ENCODE results near the gene MYL4. TPM values are rescaled to one million over a fixed set of nuclear protein-coding genes. Genes with fewer than 3 reads are reported as not detected.
A peak's percentile ranks its signal among the peaks of the same experiment; 100 is the strongest.
"Not testable (repeated sequence)": the region's sequence is repeated elsewhere in the genome, so short reads cannot be mapped to it uniquely, and the experiment has no call there.

Gene MYL4
- total and polyA plus RNA-seq, 3 experiments from 2014 or later = not detected

DNA sequence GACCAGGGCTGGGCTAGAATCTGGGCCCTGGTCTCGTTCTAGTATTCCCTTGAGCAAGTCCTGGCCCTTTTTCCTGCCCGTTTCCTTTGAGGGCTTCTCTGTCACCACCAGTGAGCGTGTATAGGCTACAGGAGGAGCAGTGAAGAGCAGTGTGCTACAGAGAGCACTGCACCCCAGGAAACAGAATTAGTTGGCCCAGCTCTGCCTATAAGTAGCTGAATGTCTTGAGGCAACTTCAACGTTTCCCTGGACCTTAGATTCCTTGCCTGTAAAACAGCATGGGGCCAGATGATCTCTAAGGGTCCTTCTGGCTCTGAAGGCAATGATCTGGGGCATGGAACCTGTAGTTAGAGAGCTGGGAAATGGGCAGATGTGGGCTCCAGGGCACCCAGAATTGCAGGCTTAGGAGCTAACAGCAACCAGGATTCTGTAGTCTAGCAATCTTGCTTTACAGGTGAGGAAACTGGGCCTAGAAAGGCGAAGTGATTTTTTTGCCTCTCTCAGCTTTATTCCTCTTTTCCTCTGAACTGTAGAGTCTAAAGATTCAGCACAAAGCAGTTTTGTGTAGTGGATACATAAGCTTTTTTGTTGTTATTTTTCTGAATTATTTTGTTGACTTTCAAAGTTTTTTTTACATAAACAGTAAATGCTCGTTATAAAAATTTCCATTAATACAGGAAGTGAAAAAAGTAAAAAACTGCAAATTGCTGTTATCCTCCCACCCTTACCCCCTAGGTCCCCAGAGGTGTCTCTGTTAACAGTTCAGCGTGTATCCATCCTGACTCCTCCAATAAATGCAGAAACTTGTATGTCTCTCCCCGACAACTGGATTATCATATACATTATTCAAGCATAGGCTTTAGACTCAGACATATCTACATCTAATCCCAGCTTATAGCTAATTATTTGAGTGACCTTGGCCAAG is 1.7 kb upstream of the MYL4 start:
- ChIA-PET CTCF (interaction anchor here (1.2 to 1.5 kb wide), 2 partner anchors 12 to 22 kb away, joined by 3 to 6 read pairs; no protein-coding TSS in a partner anchor), POLR2A (interaction anchor here (0.9 kb wide), 1 partner anchor 10 kb away, joined by 3 read pairs; no protein-coding TSS in a partner anchor)
- H3K27ac Mint-ChIP-seq = peak overlapping the region in 7 of 8 donors; percentile 8 to 97 (median 63)
- no peak for DNase-seq
- Histone ChIP-seq H3K4me3 (ENCODE audit: low read length) (no peak overlapping the region), H3K27ac (ENCODE audit: low read depth, low read length) (no peak overlapping the region), H3K36me3 (ENCODE audit: insufficient read depth, low read length) (no peaks in the 10 kb centered on the region), H3K4me1 (ENCODE audit: insufficient read depth, low read length) (peaks cover 39% of the 10 kb centered on the region), H3K9me3 (ENCODE audit: low read length) (no peaks in the 10 kb centered on the region), H3K27me3 (ENCODE audit: insufficient read depth, low read length, poor library complexity, severe bottlenecking) (no peaks in the 10 kb centered on the region)
- H3K4me1 Mint-ChIP-seq = peaks cover 48 to 51% (median 49%) of the 10 kb centered on the region in 3 donors
- no peak overlapping the region for H3K4me3 Mint-ChIP-seq
- H3K36me3 Mint-ChIP-seq = no peaks in the 10 kb centered on the region
- no peaks in the 10 kb centered on the region for H3K9me3 Mint-ChIP-seq
- peaks cover 3 to 5% of the 10 kb centered on the region in 2 donors for H3K27me3 Mint-ChIP-seq

DNA sequence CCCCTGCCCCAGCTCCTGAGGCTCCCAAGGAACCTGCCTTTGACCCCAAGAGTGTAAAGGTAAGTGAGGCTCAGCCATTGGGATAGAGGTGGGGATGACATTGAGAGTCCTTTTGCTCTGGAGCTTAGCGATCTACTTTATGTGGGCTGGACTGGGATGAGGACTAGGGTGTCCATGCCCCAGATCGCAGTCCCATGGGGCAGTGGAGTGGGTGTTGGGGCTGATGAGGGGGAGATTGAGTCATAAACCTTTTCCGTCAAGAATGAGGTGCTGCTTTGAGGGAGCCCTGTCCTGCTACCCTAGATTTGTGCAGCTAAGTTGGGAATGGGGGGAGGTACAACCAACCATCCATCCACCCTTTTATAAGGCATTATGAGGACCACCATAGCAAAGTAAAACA is 351 bp downstream of the MYL4 start:
- H3K27me3 Mint-ChIP-seq = peaks cover 4 to 5% of the 10 kb centered on the region in 2 donors
- no peaks in the 10 kb centered on the region for H3K9me3 ChIP-seq (ENCODE audit: low read length)
- H3K27ac Mint-ChIP-seq = no peak overlapping the region
- no peaks in the 10 kb centered on the region for H3K36me3 Mint-ChIP-seq
- POLR2A ChIA-PET = interaction anchor here (0.6 kb wide), 1 partner anchor 1757 kb away, joined by 3 read pairs; no protein-coding TSS in a partner anchor
- no peak for DNase-seq
- H3K4me1 ChIP-seq (ENCODE audit: insufficient read depth, low read length) = peaks cover 27% of the 10 kb centered on the region
- CTCF ChIA-PET = interaction anchor here (0.9 kb wide), 1 partner anchor 28 kb away, joined by 3 read pairs; no protein-coding TSS in a partner anchor
- peak overlapping the region; percentile 75 for H3K27ac ChIP-seq (ENCODE audit: low read depth, low read length)
- H3K4me3 ChIP-seq (ENCODE audit: low read length) = no peak overlapping the region
- no peak overlapping the region for H3K4me3 Mint-ChIP-seq
- H3K27me3 ChIP-seq (ENCODE audit: insufficient read depth, low read length, poor library complexity, severe bottlenecking) = no peaks in the 10 kb centered on the region
- H3K36me3 ChIP-seq (ENCODE audit: insufficient read depth, low read length) = no peaks in the 10 kb centered on the region
- peaks cover 33 to 36% (median 34%) of the 10 kb centered on the region in 3 donors for H3K4me1 Mint-ChIP-seq
- no peaks in the 10 kb centered on the region for H3K9me3 Mint-ChIP-seq

DNA sequence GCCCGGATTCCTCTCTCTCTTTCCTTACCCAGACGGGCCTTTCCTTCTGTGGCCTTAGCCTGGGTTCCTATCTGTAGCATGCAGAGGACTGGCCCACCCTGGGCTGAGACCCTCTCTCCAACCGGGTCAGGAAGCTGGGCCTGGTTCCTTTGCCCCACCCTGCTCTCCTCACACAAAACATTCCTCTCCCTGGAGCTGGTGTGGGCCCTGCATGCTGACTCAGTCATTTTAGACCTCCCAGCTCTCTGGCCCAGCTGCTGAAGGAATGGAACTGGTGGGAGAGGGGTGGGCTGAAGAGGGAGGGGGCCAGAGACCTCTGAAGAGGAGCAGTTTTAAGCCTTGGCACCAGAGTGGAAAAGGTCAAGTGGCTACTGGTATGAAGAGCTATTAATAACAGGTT is 957 bp downstream of the MYL4 start:
- Mint-ChIP-seq H3K4me3 (no peak overlapping the region), H3K27me3 (peaks cover 4 to 5% of the 10 kb centered on the region in 2 donors), H3K4me1 (peaks cover 27 to 30% (median 28%) of the 10 kb centered on the region in 3 donors), H3K9me3 (no peaks in the 10 kb centered on the region), H3K36me3 (no peaks in the 10 kb centered on the region), H3K27ac (no peak overlapping the region)
- Histone ChIP-seq H3K4me1 (ENCODE audit: insufficient read depth, low read length) (peaks cover 21% of the 10 kb centered on the region), H3K4me3 (ENCODE audit: low read length) (no peak overlapping the region), H3K9me3 (ENCODE audit: low read length) (no peaks in the 10 kb centered on the region), H3K27ac (ENCODE audit: low read depth, low read length) (peak overlapping the region; percentile 75), H3K27me3 (ENCODE audit: insufficient read depth, low read length, poor library complexity, severe bottlenecking) (no peaks in the 10 kb centered on the region), H3K36me3 (ENCODE audit: insufficient read depth, low read length) (no peaks in the 10 kb centered on the region)
- CTCF ChIA-PET = interaction anchor here (0.7 to 1.4 kb wide), 2 partner anchors 8 to 20 kb away, joined by 4 read pairs; no protein-coding TSS in a partner anchor
- DNase-seq = no peak
- POLR2A ChIA-PET = interaction anchor here (0.6 kb wide), 1 partner anchor 1756 kb away, joined by 3 read pairs; no protein-coding TSS in a partner anchor

DNA sequence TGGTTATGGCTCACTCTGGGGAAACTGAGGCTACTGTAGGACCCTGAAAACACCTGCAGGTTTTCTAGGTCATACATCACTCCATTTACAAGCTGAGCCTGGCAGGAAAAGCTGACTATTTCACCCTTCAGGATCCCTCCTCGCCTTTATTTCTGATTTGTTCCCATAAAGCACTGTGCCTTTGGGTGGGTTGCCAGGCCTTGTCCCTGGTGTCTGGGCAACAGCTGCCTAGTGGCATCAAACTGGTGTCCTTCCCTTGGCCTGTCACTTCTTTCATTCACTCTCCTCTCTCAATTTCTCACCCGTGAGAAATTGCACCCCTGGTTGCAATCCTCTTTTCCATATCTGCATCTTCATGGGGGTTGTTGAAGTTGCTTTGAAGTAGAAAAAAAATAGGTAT is 1.6 kb downstream of the MYL4 start:
- no peaks in the 10 kb centered on the region for H3K36me3 Mint-ChIP-seq
- POLR2A ChIA-PET = no interaction called here

DNA sequence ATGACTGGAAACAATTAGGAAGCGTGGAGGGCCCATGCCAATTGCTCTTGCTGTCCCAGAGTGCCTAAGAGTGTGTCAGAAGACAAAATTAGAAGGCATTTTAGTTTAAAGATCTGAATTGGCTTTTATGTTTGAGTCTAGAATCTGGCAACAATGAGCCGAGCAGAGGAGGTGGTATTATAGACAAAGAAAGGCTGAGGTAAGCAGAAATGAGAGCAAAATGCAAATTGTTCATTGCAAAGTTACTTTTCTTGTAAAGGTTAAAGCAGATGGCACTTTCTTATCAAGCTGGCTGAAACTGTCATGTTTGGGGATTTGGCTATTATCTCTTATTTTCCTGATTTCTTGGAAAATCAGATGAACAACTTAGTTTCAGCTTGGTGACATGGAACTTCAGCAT is 3.3 kb downstream of the MYL4 start:
- ChIA-PET CTCF (no interaction called here), POLR2A (no interaction called here)
- Histone ChIP-seq H3K9me3 (ENCODE audit: low read length) (no peaks in the 10 kb centered on the region), H3K4me1 (ENCODE audit: insufficient read depth, low read length) (peaks cover 9% of the 10 kb centered on the region), H3K36me3 (ENCODE audit: insufficient read depth, low read length) (no peaks in the 10 kb centered on the region), H3K4me3 (ENCODE audit: low read length) (no peak overlapping the region), H3K27me3 (ENCODE audit: insufficient read depth, low read length, poor library complexity, severe bottlenecking) (no peaks in the 10 kb centered on the region), H3K27ac (ENCODE audit: low read depth, low read length) (no peak overlapping the region)
- H3K4me3 Mint-ChIP-seq = no peak overlapping the region
- H3K4me1 Mint-ChIP-seq = peaks cover 19 to 22% (median 21%) of the 10 kb centered on the region in 3 donors
- no peaks in the 10 kb centered on the region for H3K36me3 Mint-ChIP-seq
- peaks cover 3 to 4% of the 10 kb centered on the region in 2 donors for H3K27me3 Mint-ChIP-seq
- DNase-seq = no peak
- H3K27ac Mint-ChIP-seq = no peak overlapping the region
- no peaks in the 10 kb centered on the region for H3K9me3 Mint-ChIP-seq

More for the DNA sequence above, 1.6 kb downstream of the MYL4 start:
- Mint-ChIP-seq H3K4me1 (peaks cover 21 to 23% (median 21%) of the 10 kb centered on the region in 3 donors), H3K27me3 (peaks cover 4 to 5% of the 10 kb centered on the region in 2 donors), H3K4me3 (peak overlapping the region in 1 of 7 donors; percentile 20), H3K27ac (peak overlapping the region in 1 of 8 donors; percentile 90), H3K9me3 (no peaks in the 10 kb centered on the region)
- H3K4me3 ChIP-seq (ENCODE audit: low read length) = no peak overlapping the region
- H3K27me3 ChIP-seq (ENCODE audit: insufficient read depth, low read length, poor library complexity, severe bottlenecking) = no peaks in the 10 kb centered on the region
- peaks cover 15% of the 10 kb centered on the region for H3K4me1 ChIP-seq (ENCODE audit: insufficient read depth, low read length)
- CTCF ChIA-PET = interaction anchor here (0.7 to 1.4 kb wide), 2 partner anchors 9 to 19 kb away, joined by 4 read pairs; no protein-coding TSS in a partner anchor
- no peak for DNase-seq
- H3K9me3 ChIP-seq (ENCODE audit: low read length) = no peaks in the 10 kb centered on the region
- H3K36me3 ChIP-seq (ENCODE audit: insufficient read depth, low read length) = no peaks in the 10 kb centered on the region
- peak overlapping the region; percentile 75 for H3K27ac ChIP-seq (ENCODE audit: low read depth, low read length)

DNA sequence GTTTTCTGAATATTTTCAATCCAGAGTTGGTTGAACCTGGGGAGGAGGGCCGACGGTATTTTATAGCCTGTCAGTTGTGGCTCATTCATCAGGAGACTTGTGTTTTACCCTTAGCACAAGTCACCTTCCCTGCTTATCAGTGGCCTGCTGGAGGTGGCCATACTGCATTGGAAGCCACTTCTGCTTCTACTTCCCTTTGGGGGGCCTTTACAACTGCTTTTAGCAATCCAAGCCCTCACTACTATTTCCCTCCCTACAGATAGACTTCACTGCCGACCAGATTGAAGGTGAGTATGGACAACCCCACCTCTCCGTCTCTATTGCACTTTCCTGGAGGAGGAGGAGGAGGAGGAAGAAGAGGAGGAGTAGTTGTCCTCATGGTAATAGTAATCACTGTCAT is 4.4 kb downstream of the MYL4 start:
- ChIA-PET CTCF (no interaction called here), POLR2A (no interaction called here)
- Mint-ChIP-seq H3K9me3 (no peaks in the 10 kb centered on the region), H3K4me1 (peaks cover 19 to 26% (median 22%) of the 10 kb centered on the region in 3 donors), H3K27ac (no peak overlapping the region), H3K27me3 (peaks cover 3 to 4% of the 10 kb centered on the region in 2 donors), H3K36me3 (no peaks in the 10 kb centered on the region), H3K4me3 (no peak overlapping the region)
- H3K36me3 ChIP-seq (ENCODE audit: insufficient read depth, low read length) = no peaks in the 10 kb centered on the region
- no peaks in the 10 kb centered on the region for H3K27me3 ChIP-seq (ENCODE audit: insufficient read depth, low read length, poor library complexity, severe bottlenecking)
- H3K9me3 ChIP-seq (ENCODE audit: low read length) = no peaks in the 10 kb centered on the region
- H3K4me3 ChIP-seq (ENCODE audit: low read length) = no peak overlapping the region
- peaks cover 20% of the 10 kb centered on the region for H3K4me1 ChIP-seq (ENCODE audit: insufficient read depth, low read length)
- no peak overlapping the region for H3K27ac ChIP-seq (ENCODE audit: low read depth, low read length)
- no peak for DNase-seq

DNA sequence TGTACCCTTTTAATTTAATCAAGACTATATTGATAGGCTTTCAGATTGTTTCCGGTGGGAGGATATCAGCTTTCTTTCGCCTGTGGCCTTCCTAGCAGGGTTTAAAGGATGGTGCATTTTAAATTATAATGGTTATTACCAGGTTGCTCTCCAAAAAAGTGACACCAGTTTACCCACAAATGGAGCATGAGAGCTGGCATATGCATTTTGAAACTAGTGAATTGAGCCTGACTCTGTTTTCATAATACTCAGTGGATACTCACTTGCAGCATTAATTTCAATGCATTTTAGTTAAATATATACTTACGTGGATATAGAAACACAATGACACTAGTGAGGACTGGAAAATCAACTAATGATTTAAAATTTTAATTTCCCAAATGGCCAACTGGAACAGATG is 5.8 kb downstream of the MYL4 start:
- Mint-ChIP-seq H3K27ac (no peak overlapping the region), H3K9me3 (no peaks in the 10 kb centered on the region), H3K4me3 (no peak overlapping the region), H3K4me1 (peaks cover 32 to 40% (median 36%) of the 10 kb centered on the region in 3 donors), H3K36me3 (no peaks in the 10 kb centered on the region), H3K27me3 (peaks cover 3 to 4% of the 10 kb centered on the region in 2 donors)
- H3K36me3 ChIP-seq (ENCODE audit: insufficient read depth, low read length) = no peaks in the 10 kb centered on the region
- H3K4me3 ChIP-seq (ENCODE audit: low read length) = no peak overlapping the region
- no peaks in the 10 kb centered on the region for H3K9me3 ChIP-seq (ENCODE audit: low read length)
- DNase-seq = no peak
- peaks cover 34% of the 10 kb centered on the region for H3K4me1 ChIP-seq (ENCODE audit: insufficient read depth, low read length)
- no peak overlapping the region for H3K27ac ChIP-seq (ENCODE audit: low read depth, low read length)
- CTCF ChIA-PET = no interaction called here
- POLR2A ChIA-PET = no interaction called here
- H3K27me3 ChIP-seq (ENCODE audit: insufficient read depth, low read length, poor library complexity, severe bottlenecking) = no peaks in the 10 kb centered on the region

DNA sequence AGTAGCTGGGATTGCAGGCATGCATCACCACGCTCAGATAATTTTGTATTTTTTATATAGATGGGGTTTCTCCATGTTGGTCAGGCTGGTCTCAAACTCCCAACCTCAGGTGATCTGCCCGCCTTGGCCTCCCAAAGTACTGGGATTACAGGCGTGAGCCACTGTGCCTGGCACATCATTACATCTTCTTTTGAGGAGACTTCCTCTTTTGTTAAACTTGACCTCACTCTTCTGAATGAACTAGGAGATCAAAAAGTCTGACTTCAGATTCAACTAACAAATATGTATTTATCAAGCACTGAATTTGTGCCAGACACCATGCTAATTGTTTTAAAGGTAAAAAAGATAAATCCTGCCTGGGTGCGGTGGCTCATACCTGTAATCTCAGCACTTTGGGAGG is 7.7 kb downstream of the MYL4 start:
- ChIA-PET CTCF (interaction anchor here (1.5 kb wide), 1 partner anchor 11 kb away, joined by 3 read pairs; no protein-coding TSS in a partner anchor), POLR2A (interaction anchor here (0.7 kb wide), 1 partner anchor 28 kb away, joined by 3 read pairs; no protein-coding TSS in a partner anchor)
- not testable (repeated sequence) for H3K4me3 ChIP-seq (ENCODE audit: low read length); H3K27me3 ChIP-seq (ENCODE audit: insufficient read depth, low read length, poor library complexity, severe bottlenecking); H3K9me3 Mint-ChIP-seq; H3K27me3 Mint-ChIP-seq; H3K36me3 Mint-ChIP-seq; H3K9me3 ChIP-seq (ENCODE audit: low read length); DNase-seq; H3K27ac ChIP-seq (ENCODE audit: low read depth, low read length); H3K36me3 ChIP-seq (ENCODE audit: insufficient read depth, low read length)
- H3K4me1 ChIP-seq (ENCODE audit: insufficient read depth, low read length) = peaks cover 49% of the 10 kb centered on the region
- Mint-ChIP-seq H3K4me3 (peak overlapping the region in 6 of 7 donors; percentile 19 to 67 (median 45)), H3K27ac (peak overlapping the region; percentile 51 to 86 (median 77)), H3K4me1 (peaks cover 48 to 58% (median 54%) of the 10 kb centered on the region in 3 donors)
